GM19351 (cell line): ENCODE results near the gene TMEM238.

ENCODE experiments used
- ATAC-seq: cut with Tn5 transposase; IDR thresholded peaks from one replicate; pipeline ENCODE4 v1.9.1; 2021; ENCODE audit warnings: mild to moderate bottlenecking, moderate library complexity; ENCODE audit not compliant: unreplicated experiment

TMEM238 gene

GRCh38 chr19:55360902-55361301 is 23.2 kb downstream of the TMEM238 start:
- ATAC-seq, result no peak

GRCh38 chr19:55358943-55359908 is 24.9 kb downstream of the TMEM238 start:
- no peak for ATAC-seq

DNA sequence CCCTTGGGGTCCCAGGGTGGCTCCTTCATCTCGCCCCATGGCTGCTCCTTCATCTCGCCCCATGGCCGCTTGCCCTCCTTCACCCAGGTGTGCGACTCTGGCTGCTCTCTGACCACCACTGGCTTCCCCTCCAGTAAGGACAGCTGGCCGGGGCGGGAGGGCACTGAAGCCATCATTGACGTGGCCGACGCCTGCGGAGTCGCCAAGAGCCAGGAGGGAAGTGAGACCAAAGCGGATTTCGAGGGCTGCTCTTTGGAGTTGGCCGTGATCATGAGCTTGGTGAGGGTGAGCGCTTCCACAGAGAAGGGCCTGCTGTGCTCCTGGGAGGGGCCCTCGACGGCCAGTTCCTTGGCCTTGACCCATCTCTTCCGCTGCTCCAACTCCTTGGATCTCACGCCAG is 25.6 kb downstream of the TMEM238 start:
- no peak for ATAC-seq

GRCh38 chr19:55355213-55355821 is 28.8 kb downstream of the TMEM238 start:
- ATAC-seq, result no peak

DNA sequence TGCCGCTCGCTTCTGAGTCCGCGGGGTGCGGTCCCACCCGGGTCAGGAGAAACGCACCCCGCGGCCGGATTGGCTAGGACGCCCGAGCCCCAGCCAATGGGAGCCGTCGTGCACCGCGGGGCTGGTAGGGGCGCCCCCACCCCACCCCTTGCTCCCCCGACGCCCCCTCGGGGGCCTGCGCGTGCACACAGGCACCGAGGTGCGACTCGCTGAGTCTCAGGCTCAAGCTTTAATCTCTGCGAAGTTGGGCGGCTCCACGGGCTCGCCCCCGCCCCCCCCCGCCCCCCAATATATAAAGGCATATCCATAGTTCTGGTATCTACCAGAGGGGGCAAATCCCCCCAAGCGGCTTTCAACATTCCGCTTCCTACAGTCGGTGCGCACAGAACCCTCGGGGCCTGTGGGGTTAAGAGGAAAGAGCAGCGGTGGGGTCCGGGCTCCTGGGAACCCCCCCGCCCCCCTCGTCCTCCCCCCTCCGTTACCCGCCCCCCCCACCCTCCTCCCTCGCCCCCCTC is 29.3 kb downstream of the TMEM238 start, which contains the start of gene COX6B2:
COX6B2 (minus strand) TSS at position 22 of the 515 bp plus-strand sequence. CDS start 198 bp downstream, outside the sequence.
- no peak for ATAC-seq

DNA sequence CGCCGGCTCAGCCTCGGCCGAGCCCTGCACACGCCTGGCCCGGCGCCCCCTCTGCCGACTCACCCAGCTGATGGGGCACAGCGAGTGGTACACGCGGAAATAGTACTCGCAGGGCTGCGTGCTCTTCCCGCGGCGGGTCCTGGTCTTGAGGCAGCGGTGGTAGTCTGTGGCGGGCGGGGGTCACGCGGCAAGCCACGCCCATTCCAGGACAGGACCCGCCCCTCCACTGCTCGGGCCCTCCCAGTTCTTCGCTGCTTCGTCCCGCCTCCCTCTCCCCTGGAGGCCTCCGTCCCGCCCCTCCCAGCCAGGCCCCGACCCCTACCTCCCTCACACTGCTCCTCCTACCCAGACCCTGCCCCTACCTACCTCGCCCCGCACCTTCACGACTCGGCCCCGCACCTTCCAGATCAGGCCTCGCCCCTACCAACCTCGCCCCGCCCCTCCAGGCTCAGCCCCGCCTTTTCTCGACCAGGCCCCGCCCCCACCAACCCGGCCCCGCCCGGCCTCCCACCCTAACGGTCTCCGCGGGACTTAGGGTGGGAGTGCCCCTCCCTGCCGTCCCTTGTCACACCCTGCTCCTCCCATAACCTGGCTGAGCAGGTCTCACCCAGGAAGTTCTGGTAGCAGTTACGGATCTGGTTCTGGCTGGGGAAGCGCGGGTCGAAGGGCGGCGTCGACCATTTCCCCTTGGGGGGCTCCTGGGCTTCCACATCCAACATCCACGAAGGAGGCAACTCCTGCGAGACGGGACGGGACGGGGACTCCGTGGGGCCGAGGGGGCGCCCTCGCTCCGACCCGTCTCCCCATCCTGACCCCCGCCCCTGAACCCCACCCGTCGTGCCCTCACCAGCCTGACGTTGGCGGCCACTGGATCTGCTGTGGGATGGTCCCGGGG is 30.0 kb downstream of the TMEM238 start:
- no peak for ATAC-seq

DNA sequence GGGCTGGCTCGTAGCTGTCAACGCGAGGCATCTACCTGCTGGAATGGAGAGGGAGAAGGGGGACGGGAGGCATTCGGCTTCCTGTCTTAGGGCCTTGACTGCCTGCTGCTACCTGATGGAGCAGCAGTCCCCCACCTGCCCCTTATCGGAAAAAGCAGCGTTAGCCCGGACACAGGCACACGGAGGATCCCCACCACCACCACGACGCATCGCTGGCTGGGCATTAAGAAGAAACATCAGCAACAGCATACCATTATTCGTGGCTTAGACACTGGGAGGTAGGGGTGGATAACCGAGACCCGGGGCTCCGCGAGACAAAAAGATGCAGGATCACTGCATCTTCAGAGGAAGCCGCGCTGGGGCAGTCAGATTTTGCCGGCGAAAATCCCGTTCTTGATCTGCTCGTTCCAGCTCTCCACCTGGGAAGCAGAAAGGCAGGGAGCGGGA is 30.7 kb downstream of the TMEM238 start:
- ATAC-seq, result no peak

- ATAC-seq, result no peak
These were observed 31.4 kb downstream of the TMEM238 start for GRCh38 chr19:55352549-55353145.

GRCh38 chr19:55352040-55352439 is 32.1 kb downstream of the TMEM238 start:
- ATAC-seq, result no peak

GRCh38 chr19:55350620-55351315 is 33.3 kb downstream of the TMEM238 start:
- no peak for ATAC-seq

DNA sequence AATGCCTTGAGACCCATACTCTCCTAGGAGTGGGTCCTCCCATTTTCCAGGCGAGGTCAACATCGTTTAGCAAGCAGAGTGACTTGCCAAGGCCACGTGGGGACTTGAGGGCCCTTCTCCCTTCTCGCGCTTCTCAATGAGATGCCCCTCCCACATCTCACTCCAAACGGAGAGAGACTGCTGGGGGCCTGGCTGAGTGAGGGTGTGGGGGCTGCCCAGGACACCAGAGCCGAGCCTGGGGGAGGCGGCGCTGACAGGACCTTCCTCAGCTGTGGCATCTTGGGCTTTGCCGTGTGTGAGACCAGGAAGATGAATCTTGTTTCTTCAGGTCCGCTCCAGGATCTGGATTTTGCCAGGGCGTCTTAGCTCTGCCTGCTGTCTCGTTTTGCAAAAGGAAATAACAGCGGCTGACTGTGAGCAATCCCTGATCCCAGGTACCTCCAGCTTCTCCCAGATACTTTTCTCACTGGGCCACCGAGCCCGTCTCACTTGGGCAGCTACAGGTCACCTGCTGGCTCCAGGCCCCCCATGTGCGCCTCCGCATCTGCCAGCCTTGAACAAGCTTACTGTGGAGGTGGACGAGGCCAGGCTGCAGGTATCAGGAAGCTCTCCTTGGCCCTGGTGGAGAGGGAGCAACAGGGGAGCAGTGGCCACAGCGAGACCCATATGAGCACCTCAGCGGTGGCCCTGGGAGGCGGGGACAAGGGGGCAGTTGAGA is 35.6 kb downstream of the TMEM238 start:
- no peak for ATAC-seq

GRCh38 chr19:55347442-55348009 is 36.6 kb downstream of the TMEM238 start:
- ATAC-seq, result no peak

- no peak for ATAC-seq
These were observed 37.2 kb downstream of the TMEM238 start for GRCh38 chr19:55346725-55347441.

DNA sequence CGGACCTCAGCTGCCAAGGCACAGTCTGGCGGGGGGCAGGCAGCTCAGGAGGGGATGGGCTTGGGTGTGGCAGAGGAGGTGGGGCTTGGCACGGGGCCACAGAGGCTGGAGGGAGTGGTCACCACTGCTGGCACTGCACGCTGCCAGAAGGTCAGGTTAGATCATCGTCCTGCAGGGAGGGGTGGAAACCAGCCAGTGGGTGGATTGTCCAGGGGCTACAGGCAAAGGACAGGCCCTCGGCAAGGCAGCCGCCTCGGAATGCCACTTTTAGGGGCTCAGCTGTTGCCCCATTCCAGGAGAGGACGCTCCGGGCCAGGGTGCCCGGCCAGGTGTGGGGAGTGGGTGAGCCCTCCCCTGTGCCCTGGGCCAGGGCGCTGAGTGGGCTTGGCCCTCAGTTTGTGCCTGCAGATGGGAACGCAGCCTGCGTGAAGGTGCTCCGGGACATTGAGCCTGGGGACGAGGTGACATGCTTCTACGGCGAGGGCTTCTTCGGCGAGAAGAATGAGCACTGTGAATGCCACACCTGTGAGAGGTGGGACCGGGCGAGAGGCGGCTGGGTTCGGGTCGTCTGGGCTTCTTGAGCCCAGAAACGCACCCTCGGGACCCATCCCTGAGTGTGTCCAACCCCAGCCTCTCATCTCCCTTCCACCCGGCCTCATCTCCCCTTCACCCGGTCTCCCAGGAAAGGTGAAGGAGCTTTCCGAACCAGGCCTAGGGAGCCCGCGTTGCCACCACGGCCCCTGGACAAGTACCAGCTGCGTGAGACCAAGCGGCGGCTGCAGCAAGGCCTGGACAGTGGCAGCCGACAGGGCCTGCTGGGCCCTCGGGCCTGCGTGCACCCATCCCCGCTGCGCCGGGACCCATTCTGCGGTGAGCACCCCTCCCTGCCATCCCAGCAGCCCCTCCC is 38.0 kb downstream of the TMEM238 start:
- no peak for ATAC-seq

GRCh38 chr19:55345101-55345817 is 38.8 kb downstream of the TMEM238 start:
- ATAC-seq, result no peak

DNA sequence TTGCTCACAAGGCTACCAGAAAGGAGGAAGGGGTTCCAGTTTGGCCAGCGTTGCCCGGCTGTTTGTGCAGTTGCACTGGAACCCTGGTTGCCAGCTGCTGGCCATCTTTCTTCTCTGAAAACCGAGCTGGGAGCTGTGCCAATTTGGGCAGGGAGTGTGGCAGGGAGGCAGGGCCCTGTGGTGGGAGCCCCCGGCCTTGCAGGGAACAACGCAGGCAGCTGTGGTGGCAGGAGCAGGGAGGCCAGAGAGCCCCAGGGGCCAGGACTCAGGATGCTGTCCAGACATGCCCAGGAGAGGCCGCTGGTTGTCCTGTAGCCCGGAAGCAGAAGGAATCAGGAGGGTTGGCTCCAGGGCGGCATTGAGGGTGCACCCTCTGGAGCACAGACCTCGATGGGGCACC is 39.6 kb downstream of the TMEM238 start:
- no peak for ATAC-seq
